ENCODE measurements around the gene CWC27. TPM values are rescaled to one million over a fixed set of nuclear protein-coding genes. Genes with fewer than 3 reads are reported as not detected.

Gene CWC27
- total and polyA plus RNA-seq, 5 donors, result 19.9 to 30.2 (median 23.2) TPM

GRCh38 chr5:64759960-64760660 is 8.6 kb upstream of the CWC27 start:
- intact Hi-C loops (cut with DNase I), result no loop called here
- ATAC-seq, result no peak
- H3K4me3 ChIP-seq (ENCODE audit: low read length), result no peak overlapping the region
- H3K27ac ChIP-seq (ENCODE audit: low read length), result no peak overlapping the region
- no peak for DNase-seq
- WGBS, result 70% methylated on average over 4 of the region's 4 CpGs
- no peaks in the 10 kb centered on the region for H3K9me3 ChIP-seq (ENCODE audit: control insufficient read depth, low read length)
- H3K4me1 ChIP-seq (ENCODE audit: control insufficient read depth, insufficient read depth, low read length), result no peaks in the 10 kb centered on the region
- H3K27me3 ChIP-seq (ENCODE audit: control insufficient read depth, insufficient read depth), result no peaks in the 10 kb centered on the region

DNA sequence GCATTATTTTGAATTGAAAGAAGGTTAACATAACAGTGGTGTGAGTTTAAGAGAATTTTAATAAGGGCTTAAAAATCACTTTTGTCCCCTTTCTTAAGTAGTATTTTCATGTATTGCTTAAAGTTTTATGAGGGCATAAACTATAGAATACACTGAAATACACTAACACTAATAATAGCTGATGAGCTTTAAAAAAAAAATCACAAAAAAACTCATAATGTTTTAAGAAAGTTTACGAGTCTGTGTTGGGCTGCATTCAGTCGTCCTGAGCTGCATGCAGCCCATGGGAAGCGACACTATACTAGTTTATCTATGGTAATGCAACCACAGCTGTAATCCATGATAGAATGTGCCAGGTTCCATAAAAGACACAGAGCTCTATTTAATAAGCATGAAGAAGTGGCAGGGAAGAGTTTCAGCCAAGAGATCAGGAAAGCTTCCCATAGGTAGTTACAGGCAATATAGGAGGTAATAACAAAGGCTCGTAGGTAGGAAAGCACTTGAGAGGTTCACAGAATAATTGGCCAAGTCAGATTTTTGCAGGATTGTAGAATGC is 4.7 kb upstream of the CWC27 start:
- Histone ChIP-seq H3K27ac (ENCODE audit: low read length) (no peak overlapping the region), H3K4me3 (ENCODE audit: low read length) (no peak overlapping the region), H3K9me3 (ENCODE audit: control insufficient read depth, low read length) (no peaks in the 10 kb centered on the region), H3K27me3 (ENCODE audit: control insufficient read depth, insufficient read depth) (no peaks in the 10 kb centered on the region), H3K4me1 (ENCODE audit: control insufficient read depth, insufficient read depth, low read length) (peaks cover 4% of the 10 kb centered on the region)
- WGBS, result 56% methylated on average over 4 of the region's 4 CpGs
- intact Hi-C loops (cut with DNase I), result no loop called here
- DNase-seq (no peak), ATAC-seq (no peak)

- Histone ChIP-seq H3K27me3 (ENCODE audit: control insufficient read depth, insufficient read depth) (no peaks in the 10 kb centered on the region), H3K9me3 (ENCODE audit: control insufficient read depth, low read length) (no peaks in the 10 kb centered on the region), H3K4me3 (ENCODE audit: low read length) (no peak overlapping the region), H3K4me1 (ENCODE audit: control insufficient read depth, insufficient read depth, low read length) (peaks cover 4% of the 10 kb centered on the region), H3K27ac (ENCODE audit: low read length) (no peak overlapping the region)
- ATAC-seq, result no peak
- intact Hi-C loops (cut with DNase I), result no loop called here
- WGBS, result 81% methylated on average over 2 of the region's 2 CpGs
- no peak for DNase-seq
These were observed 2.8 kb upstream of the CWC27 start for GRCh38 chr5:64765804-64766504.

DNA sequence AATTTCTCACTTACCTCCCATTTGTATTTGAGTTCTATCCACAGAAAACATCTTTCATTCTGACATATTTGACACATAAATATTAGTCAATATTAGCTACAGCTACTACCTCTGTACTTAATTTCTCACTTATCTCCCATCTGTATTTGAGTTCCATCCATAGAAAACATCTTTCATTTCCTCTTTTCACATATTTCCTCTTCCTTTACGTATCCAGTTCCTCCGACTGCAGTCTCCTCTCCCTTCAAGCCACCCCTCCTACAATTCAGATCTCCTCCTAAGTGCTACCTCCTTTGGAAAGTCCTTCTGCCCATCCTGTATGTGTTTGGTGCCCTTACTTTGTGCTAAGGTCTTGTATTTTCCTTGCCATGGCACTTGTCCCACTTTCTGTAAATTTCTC is 1.8 kb upstream of the CWC27 start:
- Histone ChIP-seq H3K27me3 (ENCODE audit: control insufficient read depth, insufficient read depth) (no peaks in the 10 kb centered on the region), H3K4me1 (ENCODE audit: control insufficient read depth, insufficient read depth, low read length) (peaks cover 4% of the 10 kb centered on the region), H3K9me3 (ENCODE audit: control insufficient read depth, low read length) (no peaks in the 10 kb centered on the region), H3K4me3 (ENCODE audit: low read length) (peak overlapping the region; percentile 100), H3K27ac (ENCODE audit: low read length) (no peak overlapping the region)
- DNase-seq (no peak), ATAC-seq (no peak)
- WGBS, result 57% methylated on average over 2 of the region's 2 CpGs
- intact Hi-C loops (cut with DNase I), result no loop called here

DNA sequence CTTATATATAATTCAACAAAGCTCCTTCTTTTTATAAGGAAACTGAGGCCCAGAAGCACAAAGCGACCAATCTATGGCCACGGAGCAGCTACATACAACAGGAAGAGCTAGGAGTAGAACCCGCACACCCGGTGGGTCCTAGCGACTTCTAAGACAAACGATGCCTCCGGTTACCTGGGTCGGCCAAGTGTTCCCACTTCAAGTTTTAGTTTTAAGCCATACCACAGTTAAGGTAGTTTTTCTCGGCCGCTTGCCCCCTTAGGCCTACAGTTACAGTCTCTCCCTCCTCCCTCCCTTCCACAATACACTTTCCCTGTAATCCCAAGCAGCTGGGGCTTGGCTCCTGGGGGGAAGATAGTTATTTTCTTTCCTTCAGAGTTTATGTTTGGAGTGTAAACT is 772 bp upstream of the CWC27 start:
- WGBS, result 0% methylated on average over 10 of the region's 10 CpGs
- H3K4me3 ChIP-seq (ENCODE audit: low read length), result peak overlapping the region; percentile 100

DNA sequence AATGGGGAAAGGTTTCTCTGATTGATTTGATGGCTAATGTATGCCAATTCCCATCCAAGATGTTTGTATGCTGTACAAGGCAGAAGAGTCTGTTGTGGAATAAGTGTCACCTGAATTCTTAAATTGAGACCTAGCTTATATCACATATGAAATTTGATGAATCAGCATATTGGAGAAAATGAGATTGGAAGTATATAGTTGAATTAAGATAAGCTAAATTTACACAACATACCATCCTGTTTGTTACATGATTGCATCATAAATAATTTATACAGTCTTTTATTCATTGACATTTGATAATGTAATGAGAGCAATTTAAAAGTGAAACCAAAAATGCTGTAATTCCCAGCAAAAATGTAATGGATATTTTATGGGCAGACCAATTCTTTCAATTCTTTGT is 1.1 kb downstream of the CWC27 start:
- H3K4me1 ChIP-seq (ENCODE audit: control insufficient read depth, insufficient read depth, low read length), result peaks cover 4% of the 10 kb centered on the region

More for the DNA sequence above, 772 bp upstream of the CWC27 start:
- peak; percentile 40 to 42 for ATAC-seq
- intact Hi-C loops (cut with DNase I), result no loop called here
- DNase-seq, result no peak
- no peaks in the 10 kb centered on the region for H3K27me3 ChIP-seq (ENCODE audit: control insufficient read depth, insufficient read depth)
- peaks cover 4% of the 10 kb centered on the region for H3K4me1 ChIP-seq (ENCODE audit: control insufficient read depth, insufficient read depth, low read length)
- peak overlapping the region; percentile 86 for H3K27ac ChIP-seq (ENCODE audit: low read length)
- no peaks in the 10 kb centered on the region for H3K9me3 ChIP-seq (ENCODE audit: control insufficient read depth, low read length)

DNA sequence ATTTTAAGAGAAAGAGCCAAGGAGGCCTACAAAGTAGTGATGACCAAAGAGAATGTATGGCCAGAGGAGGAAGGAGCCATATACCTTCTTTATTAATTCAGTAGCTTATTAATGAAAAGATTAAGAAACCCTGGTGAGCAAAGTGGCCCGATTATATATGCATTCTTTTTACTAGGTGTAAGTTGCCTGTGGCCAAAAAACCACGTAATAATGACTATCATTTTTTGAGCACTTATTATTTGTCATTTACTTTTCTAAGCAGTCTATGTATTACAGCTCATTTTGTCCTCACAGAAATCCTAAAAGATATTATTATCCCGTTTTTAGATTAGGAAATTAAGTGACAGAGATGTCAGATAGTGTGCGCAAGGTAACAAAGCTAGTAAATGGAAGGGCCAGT is 3.0 kb downstream of the CWC27 start:
- ATAC-seq, result no peak
- H3K4me3 ChIP-seq (ENCODE audit: low read length), result no peak overlapping the region

More for the DNA sequence above, 1.1 kb downstream of the CWC27 start:
- H3K27ac ChIP-seq (ENCODE audit: low read length), result no peak overlapping the region
- H3K4me3 ChIP-seq (ENCODE audit: low read length), result peak overlapping the region; percentile 100
- ATAC-seq, result no peak
- intact Hi-C loops (cut with DNase I), result no loop called here
- DNase-seq, result no peak
- H3K9me3 ChIP-seq (ENCODE audit: control insufficient read depth, low read length), result no peaks in the 10 kb centered on the region
- H3K27me3 ChIP-seq (ENCODE audit: control insufficient read depth, insufficient read depth), result no peaks in the 10 kb centered on the region

GRCh38 chr5:64773533-64773932 is 4.8 kb downstream of the CWC27 start:
- intact Hi-C loops (cut with DNase I), result no loop called here
- DNase-seq (no peak), ATAC-seq (no peak)
- Histone ChIP-seq H3K27ac (ENCODE audit: low read length) (no peak overlapping the region), H3K4me1 (ENCODE audit: control insufficient read depth, insufficient read depth, low read length) (no peaks in the 10 kb centered on the region), H3K9me3 (ENCODE audit: control insufficient read depth, low read length) (no peaks in the 10 kb centered on the region), H3K4me3 (ENCODE audit: low read length) (no peak overlapping the region), H3K27me3 (ENCODE audit: control insufficient read depth, insufficient read depth) (no peaks in the 10 kb centered on the region)
- 81% methylated on average over 1 of the region's 1 CpG for WGBS

More for the DNA sequence above, 3.0 kb downstream of the CWC27 start:
- H3K27me3 ChIP-seq (ENCODE audit: control insufficient read depth, insufficient read depth), result no peaks in the 10 kb centered on the region
- intact Hi-C loops (cut with DNase I), result no loop called here
- WGBS, result 83% methylated on average over 4 of the region's 4 CpGs
- H3K27ac ChIP-seq (ENCODE audit: low read length), result no peak overlapping the region
- no peaks in the 10 kb centered on the region for H3K9me3 ChIP-seq (ENCODE audit: control insufficient read depth, low read length)
- H3K4me1 ChIP-seq (ENCODE audit: control insufficient read depth, insufficient read depth, low read length), result peaks cover 4% of the 10 kb centered on the region
- DNase-seq, result no peak

DNA sequence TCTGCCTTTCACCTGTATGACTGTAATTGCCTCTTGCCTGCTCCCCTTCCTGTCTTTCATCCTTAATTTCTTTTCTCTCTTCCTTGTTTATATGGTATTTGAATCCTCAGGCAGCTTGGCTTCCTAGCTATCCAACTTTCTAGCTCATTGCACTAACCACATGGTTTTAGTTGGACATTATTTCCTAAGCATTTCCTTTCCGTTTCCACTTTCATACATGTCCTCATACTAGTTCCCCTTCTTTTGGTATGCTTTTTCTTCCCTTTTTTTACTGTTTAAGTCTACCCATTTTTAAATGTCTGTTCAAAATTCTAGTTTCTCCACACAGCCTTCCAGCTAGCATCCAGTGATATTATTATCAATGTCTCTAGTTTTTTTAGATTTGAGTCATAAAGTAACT is 6.6 kb downstream of the CWC27 start:
- intact Hi-C loops (cut with DNase I), result no loop called here
- no peaks in the 10 kb centered on the region for H3K27me3 ChIP-seq (ENCODE audit: control insufficient read depth, insufficient read depth)
- WGBS, result 69% methylated on average over 1 of the region's 1 CpG
- DNase-seq, result no peak
- no peaks in the 10 kb centered on the region for H3K9me3 ChIP-seq (ENCODE audit: control insufficient read depth, low read length)
- H3K4me1 ChIP-seq (ENCODE audit: control insufficient read depth, insufficient read depth, low read length), result no peaks in the 10 kb centered on the region
- H3K4me3 ChIP-seq (ENCODE audit: low read length), result no peak overlapping the region
- H3K27ac ChIP-seq (ENCODE audit: low read length), result no peak overlapping the region
- ATAC-seq, result no peak

- DNase-seq, result peak; percentile 45 to 63 (median 61)
- H3K27me3 ChIP-seq (ENCODE audit: control insufficient read depth, insufficient read depth), result no peaks in the 10 kb centered on the region
- intact Hi-C loops (cut with DNase I), result loop anchor here (5.0 kb wide), 2 partner anchors 147 to 152 kb away; no protein-coding TSS in a partner anchor
- no peak overlapping the region for H3K27ac ChIP-seq (ENCODE audit: low read length)
- ATAC-seq, result peak; percentile 64 to 66
- 3% methylated on average over 3 of the region's 3 CpGs for WGBS
- no peak overlapping the region for H3K4me3 ChIP-seq (ENCODE audit: low read length)
- H3K9me3 ChIP-seq (ENCODE audit: control insufficient read depth, low read length), result no peaks in the 10 kb centered on the region
- H3K4me1 ChIP-seq (ENCODE audit: control insufficient read depth, insufficient read depth, low read length), result no peaks in the 10 kb centered on the region
These were observed 15.8 kb downstream of the CWC27 start for GRCh38 chr5:64784451-64785025.

GRCh38 chr5:64786372-64786771 is 17.6 kb downstream of the CWC27 start:
- intact Hi-C loops (cut with DNase I), result no loop called here
- 88% methylated on average over 2 of the region's 2 CpGs for WGBS
- DNase-seq (no peak), ATAC-seq (no peak)
- H3K4me1 ChIP-seq (ENCODE audit: control insufficient read depth, insufficient read depth, low read length), result no peaks in the 10 kb centered on the region
- no peaks in the 10 kb centered on the region for H3K9me3 ChIP-seq (ENCODE audit: control insufficient read depth, low read length)
- H3K27ac ChIP-seq (ENCODE audit: low read length), result no peak overlapping the region
- no peak overlapping the region for H3K4me3 ChIP-seq (ENCODE audit: low read length)
- no peaks in the 10 kb centered on the region for H3K27me3 ChIP-seq (ENCODE audit: control insufficient read depth, insufficient read depth)
